HCT116 (cell line): ENCODE results near the gene ASIC3. TPM values are rescaled to one million over a fixed set of nuclear protein-coding genes. Genes with fewer than 3 reads are reported as not detected.

Experiments used
- ATAC-seq: fragments of 200-7000 bp; cut with Tn5 transposase; 2 replicates; pipeline ENCODE4 v1.9.1; 2020; ENCODE audit warnings: mild to moderate bottlenecking, moderate library complexity
- BruUV-seq: library from RNA; stranded (reverse); fragments of 400-500 nt; replicated peaks from 2 replicates; lab custom pipeline; 2021; lab: Mats Ljungman, UMichigan
- CTCF ChIA-PET: fragments of 300-600 bp; sonication (Branson Sonifier 250); formaldehyde crosslinking; loops from one replicate; lab custom pipeline; 2021; ENCODE audit warnings: antibody characterized with exemption; lab: Charles Lee
- POLR2A ChIA-PET: fragments of 300-600, 350-600 bp; sonication (Branson Sonifier 250); formaldehyde crosslinking; loops from one replicate; lab custom pipeline; 2021; ENCODE audit warnings: antibody characterized with exemption; lab: Charles Lee
- RAD21 ChIA-PET, 2 experiments: fragments of 300-600 bp; sonication (Branson Sonifier 250); formaldehyde crosslinking; loops; one replicate each; lab custom pipeline; 2023; ENCODE audit warnings: low total read pairs in 2 of 2; ENCODE audit not compliant: uncharacterized antibody in 2 of 2, unreplicated experiment in 2 of 2, low non-redundant PET in 1 of 2; lab: Charles Lee
- DNase-seq: peaks from one replicate; pipeline ENCODE4 v3.0.0-alpha.2; 2010; ENCODE audit warnings: low read depth, low spot score
- H2AFZ ChIP-seq: fragments of 200-600 bp; shearing (Covaris generic), sonication (generic); 2 replicates; pipeline ENCODE4 v1.6.1; 2017; ENCODE audit warnings: low read depth, mixed run types, mixed read lengths, antibody characterized with exemption, low read length; ENCODE audit not compliant: poor library complexity, severe bottlenecking
- H3K27ac ChIP-seq: 2 replicates; pipeline ENCODE4 v1.5.1; 2012; ENCODE audit warnings: low read depth, low read length
- H3K27me3 ChIP-seq: fragments of 200-600 bp; sonication (generic); 2 replicates; pipeline ENCODE4 v1.6.1; 2016; ENCODE audit warnings: mixed run types, low read length, mixed read lengths; ENCODE audit not compliant: insufficient read depth
- H3K36me3 ChIP-seq, 2 experiments: fragments of 200-500 bp in 1 of 2; fragments of 200-600 bp in 1 of 2; sonication (Bioruptor generic) in 1 of 2; sonication (generic) in 1 of 2; 2 replicates each; pipeline versions ENCODE4 v1.5.1 to v1.6.1; 2014 to 2016; ENCODE audit warnings: low read length in 2 of 2, inconsistent platforms in 1 of 2, mixed read lengths in 1 of 2, mixed run types in 1 of 2; ENCODE audit not compliant: insufficient read depth in 2 of 2, control insufficient read depth in 1 of 2
- H3K4me1 ChIP-seq, 2 experiments: fragments of 200-600 bp in 1 of 2; sonication (generic) in 1 of 2; 2 replicates each; pipeline versions ENCODE4 v1.5.1 to v1.6.1; 2012 to 2017; ENCODE audit warnings: low read length in 2 of 2, inconsistent platforms in 1 of 2, mild to moderate bottlenecking in 1 of 2, mixed read lengths in 1 of 2, mixed run types in 1 of 2, moderate library complexity in 1 of 2; ENCODE audit not compliant: insufficient read depth in 2 of 2, control insufficient read depth in 1 of 2
- H3K4me2 ChIP-seq: fragments of 200-600 bp; sonication (generic); 2 replicates; pipeline ENCODE4 v1.6.1; 2017; ENCODE audit warnings: mixed run types, low read length, mixed read lengths
- H3K4me3 ChIP-seq, 2 experiments: fragments of 200-600 bp in 1 of 2; sonication (generic) in 1 of 2; replicated peaks in 1 of 2; 2 replicates each; pipeline ENCODE4 v1.5.1; 2011 to 2016; ENCODE audit warnings: low read length in 2 of 2, control low read depth in 1 of 2, low read depth in 1 of 2, mild to moderate bottlenecking in 1 of 2, mixed read lengths in 1 of 2, mixed run types in 1 of 2
- H3K79me2 ChIP-seq: fragments of 200-600 bp; sonication (generic); 2 replicates; pipeline ENCODE4 v1.6.1; 2017; ENCODE audit warnings: mild to moderate bottlenecking, mixed run types, low read length, moderate library complexity, mixed read lengths; ENCODE audit not compliant: insufficient read depth
- H3K9ac ChIP-seq: fragments of 200-600 bp; sonication (generic); 2 replicates; pipeline ENCODE4 v1.6.1; 2016; ENCODE audit warnings: low read length, mixed read lengths
- H3K9me2 ChIP-seq: fragments of 200-600 bp; sonication (generic), shearing (Covaris generic); 2 replicates; pipeline ENCODE4 v1.6.1; 2017; ENCODE audit warnings: mixed run types, mild to moderate bottlenecking, moderate library complexity; ENCODE audit not compliant: insufficient read depth
- H3K9me3 ChIP-seq, 2 experiments: fragments of 200-500 bp in 1 of 2; fragments of 200-600 bp in 1 of 2; sonication (Bioruptor generic) in 1 of 2; sonication (generic) in 1 of 2; 2 replicates each; pipeline ENCODE4 v1.6.1; 2014 to 2017; ENCODE audit warnings: low read length in 2 of 2, mixed read lengths in 2 of 2, inconsistent platforms in 1 of 2, low read depth in 1 of 2, mild to moderate bottlenecking in 1 of 2, mixed run types in 1 of 2, moderate library complexity in 1 of 2; ENCODE audit not compliant: control insufficient read depth in 1 of 2, insufficient read depth in 1 of 2
- H4K20me1 ChIP-seq: fragments of 200-600 bp; sonication (generic), shearing (Covaris generic); 2 replicates; pipeline ENCODE4 v1.6.1; 2017; ENCODE audit warnings: mixed run types, mild to moderate bottlenecking, moderate library complexity; ENCODE audit not compliant: insufficient read depth
- ELF1 ChIP-seq: IDR thresholded peaks from 2 replicates; pipeline ENCODE4 v1.6.1; 2012; ENCODE audit warnings: low read depth, borderline replicate concordance
- EZH2 ChIP-seq: fragments of 200-600 bp; sonication (generic); IDR thresholded peaks from 2 replicates; pipeline ENCODE4 v1.6.1; 2017; ENCODE audit warnings: antibody characterized with exemption, mixed run types
- FOSL1 ChIP-seq: IDR thresholded peaks from 2 replicates; pipeline ENCODE4 v1.6.1; 2012; ENCODE audit warnings: low read depth
- JUND ChIP-seq: IDR thresholded peaks from 2 replicates; pipeline ENCODE4 v1.6.1; 2012
- POLR2A ChIP-seq: IDR thresholded peaks from 2 replicates; pipeline ENCODE4 v1.7.0; 2011; ENCODE audit warnings: borderline replicate concordance; ENCODE audit not compliant: insufficient read depth, insufficient read length; ENCODE audit errors: extremely low read depth
- SP1 ChIP-seq: IDR thresholded peaks from 2 replicates; pipeline ENCODE4 v1.6.1; 2012; ENCODE audit warnings: low read depth
- SRF ChIP-seq: IDR thresholded peaks from 2 replicates; pipeline ENCODE4 v1.6.1; 2012; ENCODE audit warnings: low read depth
- TCF7L2 ChIP-seq: IDR thresholded peaks from 2 replicates; pipeline ENCODE4 v1.7.0; 2011; ENCODE audit warnings: borderline replicate concordance, inconsistent platforms; ENCODE audit not compliant: insufficient read depth, insufficient read length; ENCODE audit errors: extremely low read depth
- intact Hi-C: fragments of 100-400 bp; cut with micrococcal nuclease; formaldehyde crosslinking; loops from 2 replicates; pipeline ENCODE4 v1.10.0; 2022
- total RNA-seq: library from RNA; stranded (reverse); gene quantifications from one replicate; pipeline ENCODE4 v1.2.1, GENCODE V29; 2021; ENCODE audit not compliant: unreplicated experiment
- TF ChIP-seq, protein P1 (sequence below): IDR thresholded peaks from 2 replicates; pipeline ENCODE4 v1.6.1; 2012; ENCODE audit warnings: low read depth
- TF ChIP-seq, protein P2 (sequence below): IDR thresholded peaks from 2 replicates; pipeline ENCODE4 v1.6.1; 2011; ENCODE audit warnings: mild to moderate bottlenecking, low read length, moderate library complexity; ENCODE audit not compliant: insufficient replicate concordance; ENCODE audit errors: extremely low read depth
- TF ChIP-seq, protein P3 (sequence below): IDR thresholded peaks from 2 replicates; pipeline ENCODE4 v1.6.1; 2012

ASIC3 gene
- total RNA-seq, 1 experiment from 2014 or later: 4.4 TPM

DNA sequence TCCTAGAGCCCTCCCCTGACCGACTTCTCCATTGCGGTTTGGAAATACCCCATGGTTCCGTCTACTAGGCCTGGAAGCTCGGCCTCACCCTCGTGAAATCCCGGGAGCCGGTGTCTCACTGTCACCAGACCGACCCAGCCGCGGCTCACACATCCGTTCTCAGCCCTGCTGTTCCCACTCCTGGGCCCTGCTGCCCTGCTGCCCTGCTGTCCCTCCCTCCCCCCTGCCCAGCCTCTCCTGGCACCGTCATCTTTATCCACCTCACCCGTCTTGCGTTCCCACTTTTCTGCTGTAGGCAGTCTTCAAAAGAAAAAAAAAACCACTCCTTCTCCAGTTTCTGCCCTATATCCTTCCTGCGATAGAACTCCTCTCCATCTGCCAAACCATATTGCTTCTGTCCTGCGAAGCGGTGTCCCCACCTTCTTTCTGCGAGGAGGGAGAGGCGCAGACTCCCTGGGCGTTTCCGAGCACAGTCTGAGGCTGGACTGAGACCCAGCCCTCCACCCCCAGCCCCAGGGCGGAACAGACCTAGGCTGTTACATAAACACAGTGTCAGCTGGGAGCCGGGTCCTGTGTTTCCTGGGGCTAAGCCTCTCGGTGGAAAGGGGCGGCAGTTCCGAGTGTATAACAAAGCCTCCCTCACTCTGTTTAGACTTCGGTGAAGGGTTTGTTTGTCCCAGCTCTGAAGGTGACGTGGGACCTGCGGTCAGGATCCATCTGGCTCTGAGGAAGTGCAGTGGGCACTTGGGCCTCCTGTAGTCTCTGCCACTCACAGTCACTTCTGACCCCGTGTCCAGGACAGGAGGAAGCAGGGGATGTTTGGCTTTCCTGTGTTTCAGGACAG is 40.7 kb downstream of the ASIC3 start:
- Histone ChIP-seq H3K4me1 (peaks cover 13 to 27% of the 10 kb centered on the region in 2 experiments; a peak in 3 of 4 replicates), H2AFZ (no peak overlapping the region), H3K9me2 (no peaks in the 10 kb centered on the region), H3K79me2 (peaks cover 74% of the 10 kb centered on the region), H3K4me3 (no peak overlapping the region), H3K27ac (peak overlapping the region; percentile 90; the same call in 1 of the 2 replicates), H3K4me2 (no peak overlapping the region), H3K9ac (no peak overlapping the region), H3K36me3 (peaks cover 0 to 24% of the 10 kb centered on the region in 2 experiments; a peak in 1 of 4 replicates), H3K27me3 (no peaks in the 10 kb centered on the region), H3K9me3 (no peaks in the 10 kb centered on the region), H4K20me1 (no peaks in the 10 kb centered on the region; the same call in 1 of the 2 replicates)
- ATAC-seq: no peak
- BruUV-seq: no TSS peak
- intact Hi-C loops: no loop called here
- TF ChIP-seq POLR2A: no peak
- TF ChIP-seq FOSL1: no peak
- CTCF ChIA-PET: no interaction called here
- POLR2A ChIA-PET: no interaction called here
- DNase-seq: no peak
- RAD21 ChIA-PET: no interaction called here

DNA sequence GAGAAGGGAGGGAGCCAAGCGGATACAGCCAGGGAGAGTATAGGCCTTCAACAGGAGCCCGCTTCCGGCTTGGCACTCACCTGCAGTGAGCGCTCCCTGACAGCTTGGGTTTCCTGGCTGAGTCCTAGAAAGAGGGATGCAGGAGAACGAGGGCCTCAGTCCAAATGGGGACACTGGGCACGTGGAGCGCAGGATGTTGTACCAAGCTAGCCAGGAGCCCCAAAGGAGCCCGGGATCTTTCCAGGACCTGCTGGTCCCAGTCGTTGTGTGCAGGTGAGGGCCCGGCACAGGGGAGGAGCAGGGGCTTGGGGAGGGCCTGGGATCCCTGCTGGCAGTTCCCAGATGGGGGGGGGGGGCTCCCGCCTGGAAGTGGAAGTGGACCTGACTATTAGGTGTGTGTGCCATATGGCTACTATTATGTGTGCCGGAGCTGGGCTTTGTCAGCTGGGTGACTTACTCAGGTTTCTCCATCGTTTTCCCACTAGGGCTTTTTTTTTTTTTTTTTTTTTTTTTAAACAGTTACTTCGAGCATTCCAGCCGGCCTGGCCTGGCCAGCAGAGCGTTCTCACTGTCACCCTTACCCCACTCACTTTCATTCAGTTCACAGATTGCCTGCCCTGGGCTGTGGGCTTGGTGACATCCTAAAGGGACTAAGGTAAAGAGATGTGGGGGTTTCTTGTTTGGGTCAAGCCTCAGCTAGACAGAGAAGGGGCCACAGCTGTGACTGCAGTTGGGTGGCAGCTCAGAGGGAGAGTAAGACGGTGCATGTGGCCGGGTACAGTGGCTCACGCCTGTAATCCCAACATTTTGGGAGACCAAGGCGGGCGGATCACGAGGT is 41.8 kb downstream of the ASIC3 start:
- ATAC-seq: no peak
- no peak overlapping the region for H3K9ac ChIP-seq
- intact Hi-C loops: no loop called here
- no peak overlapping the region for H3K4me2 ChIP-seq
- H3K9me3 ChIP-seq: no peaks in the 10 kb centered on the region
- no peaks in the 10 kb centered on the region for H3K9me2 ChIP-seq
- POLR2A ChIA-PET: interaction anchor here (0.8 kb wide), 1 partner anchor 9 kb away, joined by 3 read pairs; the partner anchor contains the start of gene FASTK
- H3K79me2 ChIP-seq: peaks cover 84% of the 10 kb centered on the region
- no peak overlapping the region for H2AFZ ChIP-seq
- RAD21 ChIA-PET: no interaction called here
- peaks cover 10 to 19% of the 10 kb centered on the region in 2 experiments; a peak in 3 of 4 replicates for H3K4me1 ChIP-seq
- H3K27ac ChIP-seq: no peak overlapping the region
- H3K4me3 ChIP-seq: no peak overlapping the region
- H4K20me1 ChIP-seq: no peaks in the 10 kb centered on the region; the same call in 1 of the 2 replicates
- CTCF ChIA-PET: no interaction called here
- no peaks in the 10 kb centered on the region for H3K27me3 ChIP-seq
- no TSS peak for BruUV-seq
- DNase-seq: no peak
- peaks cover 0 to 24% of the 10 kb centered on the region in 2 experiments; a peak in 1 of 4 replicates for H3K36me3 ChIP-seq
- TF ChIP-seq ELF1: no peak
- TF ChIP-seq, protein P1, sequence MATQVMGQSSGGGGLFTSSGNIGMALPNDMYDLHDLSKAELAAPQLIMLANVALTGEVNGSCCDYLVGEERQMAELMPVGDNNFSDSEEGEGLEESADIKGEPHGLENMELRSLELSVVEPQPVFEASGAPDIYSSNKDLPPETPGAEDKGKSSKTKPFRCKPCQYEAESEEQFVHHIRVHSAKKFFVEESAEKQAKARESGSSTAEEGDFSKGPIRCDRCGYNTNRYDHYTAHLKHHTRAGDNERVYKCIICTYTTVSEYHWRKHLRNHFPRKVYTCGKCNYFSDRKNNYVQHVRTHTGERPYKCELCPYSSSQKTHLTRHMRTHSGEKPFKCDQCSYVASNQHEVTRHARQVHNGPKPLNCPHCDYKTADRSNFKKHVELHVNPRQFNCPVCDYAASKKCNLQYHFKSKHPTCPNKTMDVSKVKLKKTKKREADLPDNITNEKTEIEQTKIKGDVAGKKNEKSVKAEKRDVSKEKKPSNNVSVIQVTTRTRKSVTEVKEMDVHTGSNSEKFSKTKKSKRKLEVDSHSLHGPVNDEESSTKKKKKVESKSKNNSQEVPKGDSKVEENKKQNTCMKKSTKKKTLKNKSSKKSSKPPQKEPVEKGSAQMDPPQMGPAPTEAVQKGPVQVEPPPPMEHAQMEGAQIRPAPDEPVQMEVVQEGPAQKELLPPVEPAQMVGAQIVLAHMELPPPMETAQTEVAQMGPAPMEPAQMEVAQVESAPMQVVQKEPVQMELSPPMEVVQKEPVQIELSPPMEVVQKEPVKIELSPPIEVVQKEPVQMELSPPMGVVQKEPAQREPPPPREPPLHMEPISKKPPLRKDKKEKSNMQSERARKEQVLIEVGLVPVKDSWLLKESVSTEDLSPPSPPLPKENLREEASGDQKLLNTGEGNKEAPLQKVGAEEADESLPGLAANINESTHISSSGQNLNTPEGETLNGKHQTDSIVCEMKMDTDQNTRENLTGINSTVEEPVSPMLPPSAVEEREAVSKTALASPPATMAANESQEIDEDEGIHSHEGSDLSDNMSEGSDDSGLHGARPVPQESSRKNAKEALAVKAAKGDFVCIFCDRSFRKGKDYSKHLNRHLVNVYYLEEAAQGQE: no peak
- no peak for TF ChIP-seq TCF7L2
- TF ChIP-seq JUND: no peak
- no peak for TF ChIP-seq EZH2
- TF ChIP-seq, protein P2, sequence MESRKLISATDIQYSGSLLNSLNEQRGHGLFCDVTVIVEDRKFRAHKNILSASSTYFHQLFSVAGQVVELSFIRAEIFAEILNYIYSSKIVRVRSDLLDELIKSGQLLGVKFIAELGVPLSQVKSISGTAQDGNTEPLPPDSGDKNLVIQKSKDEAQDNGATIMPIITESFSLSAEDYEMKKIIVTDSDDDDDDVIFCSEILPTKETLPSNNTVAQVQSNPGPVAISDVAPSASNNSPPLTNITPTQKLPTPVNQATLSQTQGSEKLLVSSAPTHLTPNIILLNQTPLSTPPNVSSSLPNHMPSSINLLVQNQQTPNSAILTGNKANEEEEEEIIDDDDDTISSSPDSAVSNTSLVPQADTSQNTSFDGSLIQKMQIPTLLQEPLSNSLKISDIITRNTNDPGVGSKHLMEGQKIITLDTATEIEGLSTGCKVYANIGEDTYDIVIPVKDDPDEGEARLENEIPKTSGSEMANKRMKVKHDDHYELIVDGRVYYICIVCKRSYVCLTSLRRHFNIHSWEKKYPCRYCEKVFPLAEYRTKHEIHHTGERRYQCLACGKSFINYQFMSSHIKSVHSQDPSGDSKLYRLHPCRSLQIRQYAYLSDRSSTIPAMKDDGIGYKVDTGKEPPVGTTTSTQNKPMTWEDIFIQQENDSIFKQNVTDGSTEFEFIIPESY: no peak
- TF ChIP-seq, protein P3, sequence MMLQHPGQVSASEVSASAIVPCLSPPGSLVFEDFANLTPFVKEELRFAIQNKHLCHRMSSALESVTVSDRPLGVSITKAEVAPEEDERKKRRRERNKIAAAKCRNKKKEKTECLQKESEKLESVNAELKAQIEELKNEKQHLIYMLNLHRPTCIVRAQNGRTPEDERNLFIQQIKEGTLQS: no peak
- TF ChIP-seq SP1: no peak
- TF ChIP-seq SRF: no peak
